ENCODE results near the gene NPY4R2.
"Not testable (repeated sequence)": the region's sequence is repeated elsewhere in the genome, so short reads cannot be mapped to it uniquely, and the experiment has no call there.

The NPY4R2 gene

GRCh38 chr10:47918475-47918874 is at the start of gene NPY4R2:
NPY4R2 (plus strand) TSS chr10:47918662; CDS start chr10:47921988, 3,326 bp downstream.
- DNase-seq; in situ Hi-C loops (cut with MboI; ENCODE audit: low pct_unique_long_range_greater_than_20kb, low sequenced_read_pairs): not testable (repeated sequence)

- DNase-seq; in situ Hi-C loops (cut with MboI; ENCODE audit: low pct_unique_long_range_greater_than_20kb, low sequenced_read_pairs): not testable (repeated sequence)
Measured at GRCh38 chr10:47870887-47871286, 47.6 kb upstream of the NPY4R2 start.

GRCh38 chr10:47871485-47872180 is 46.8 kb upstream of the NPY4R2 start:
- in situ Hi-C loops (cut with MboI; ENCODE audit: low pct_unique_long_range_greater_than_20kb, low sequenced_read_pairs); DNase-seq: not testable (repeated sequence)

- DNase-seq; in situ Hi-C loops (cut with MboI; ENCODE audit: low pct_unique_long_range_greater_than_20kb, low sequenced_read_pairs): not testable (repeated sequence)
Measured at GRCh38 chr10:47872236-47872635, 46.2 kb upstream of the NPY4R2 start.

GRCh38 chr10:47884239-47884638 is 34.2 kb upstream of the NPY4R2 start:
- in situ Hi-C loops (cut with MboI; ENCODE audit: low pct_unique_long_range_greater_than_20kb, low sequenced_read_pairs); DNase-seq: not testable (repeated sequence)

- in situ Hi-C loops (cut with MboI; ENCODE audit: low pct_unique_long_range_greater_than_20kb, low sequenced_read_pairs); DNase-seq: not testable (repeated sequence)
Measured at GRCh38 chr10:47884934-47885333, 33.5 kb upstream of the NPY4R2 start.

GRCh38 chr10:47886356-47886755 is 32.1 kb upstream of the NPY4R2 start:
- in situ Hi-C loops (cut with MboI; ENCODE audit: low pct_unique_long_range_greater_than_20kb, low sequenced_read_pairs), result not testable (repeated sequence)

GRCh38 chr10:47886827-47887226 is 31.6 kb upstream of the NPY4R2 start:
- in situ Hi-C loops (cut with MboI; ENCODE audit: low pct_unique_long_range_greater_than_20kb, low sequenced_read_pairs); DNase-seq: not testable (repeated sequence)

More at GRCh38 chr10:47886356-47886755, 32.1 kb upstream of the NPY4R2 start:
- DNase-seq, result not testable (repeated sequence)

GRCh38 chr10:47890737-47891136 is 27.7 kb upstream of the NPY4R2 start:
- in situ Hi-C loops (cut with MboI; ENCODE audit: low pct_unique_long_range_greater_than_20kb, low sequenced_read_pairs), result not testable (repeated sequence)

GRCh38 chr10:47892494-47893261 is 25.8 kb upstream of the NPY4R2 start:
- in situ Hi-C loops (cut with MboI; ENCODE audit: low pct_unique_long_range_greater_than_20kb, low sequenced_read_pairs); DNase-seq: not testable (repeated sequence)

More at GRCh38 chr10:47890737-47891136, 27.7 kb upstream of the NPY4R2 start:
- not testable (repeated sequence) for DNase-seq

GRCh38 chr10:47894571-47894970 is 23.9 kb upstream of the NPY4R2 start:
- DNase-seq; in situ Hi-C loops (cut with MboI; ENCODE audit: low pct_unique_long_range_greater_than_20kb, low sequenced_read_pairs): not testable (repeated sequence)

- DNase-seq; in situ Hi-C loops (cut with MboI; ENCODE audit: low pct_unique_long_range_greater_than_20kb, low sequenced_read_pairs): not testable (repeated sequence)
Measured at GRCh38 chr10:47897813-47898212, 20.6 kb upstream of the NPY4R2 start.

GRCh38 chr10:47909333-47909732 is 9.1 kb upstream of the NPY4R2 start:
- DNase-seq; in situ Hi-C loops (cut with MboI; ENCODE audit: low pct_unique_long_range_greater_than_20kb, low sequenced_read_pairs): not testable (repeated sequence)

GRCh38 chr10:47910486-47910885 is 8.0 kb upstream of the NPY4R2 start:
- DNase-seq; in situ Hi-C loops (cut with MboI; ENCODE audit: low pct_unique_long_range_greater_than_20kb, low sequenced_read_pairs): not testable (repeated sequence)

- in situ Hi-C loops (cut with MboI; ENCODE audit: low pct_unique_long_range_greater_than_20kb, low sequenced_read_pairs); DNase-seq: not testable (repeated sequence)
Measured at GRCh38 chr10:47914052-47914451, 4.4 kb upstream of the NPY4R2 start.

- in situ Hi-C loops (cut with MboI; ENCODE audit: low pct_unique_long_range_greater_than_20kb, low sequenced_read_pairs); DNase-seq: not testable (repeated sequence)
Measured at GRCh38 chr10:47915849-47916548, 2.5 kb upstream of the NPY4R2 start.

GRCh38 chr10:47920610-47921009 is 2.1 kb downstream of the NPY4R2 start:
- DNase-seq; in situ Hi-C loops (cut with MboI; ENCODE audit: low pct_unique_long_range_greater_than_20kb, low sequenced_read_pairs): not testable (repeated sequence)

- DNase-seq; in situ Hi-C loops (cut with MboI; ENCODE audit: low pct_unique_long_range_greater_than_20kb, low sequenced_read_pairs): not testable (repeated sequence)
Measured at GRCh38 chr10:47922503-47922902, 4.0 kb downstream of the NPY4R2 start.

GRCh38 chr10:47924628-47925027 is 6.2 kb downstream of the NPY4R2 start:
- DNase-seq; in situ Hi-C loops (cut with MboI; ENCODE audit: low pct_unique_long_range_greater_than_20kb, low sequenced_read_pairs): not testable (repeated sequence)
